ENCODE measurements around the gene GGA2. TPM values are rescaled to one million over a fixed set of nuclear protein-coding genes. Genes with fewer than 3 reads are reported as not detected.
A peak's percentile ranks its signal among the peaks of the same experiment; 100 is the strongest.
"Not testable (repeated sequence)": the region's sequence is repeated elsewhere in the genome, so short reads cannot be mapped to it uniquely, and the experiment has no call there.

Gene GGA2
- total and polyA plus RNA-seq, 7 donors: 13.2 to 55.7 (median 29.6) TPM

- Histone ChIP-seq H3K27ac (no peak overlapping the region), H3K4me3 (no peak overlapping the region), H3K36me3 (peaks cover 21 to 68% (median 42%) of the 10 kb centered on the region in 4 donors), H3K9me3 (no peaks in the 10 kb centered on the region), H3K4me1 (peaks cover 0 to 10% (median 6%) of the 10 kb centered on the region in 4 donors), H3K27me3 (no peaks in the 10 kb centered on the region)
- no peak for TF ChIP-seq EP300 (IDR thresholded peaks at IDR 0.05)
- no peak for TF ChIP-seq POLR2AphosphoS5 (IDR thresholded peaks at IDR 0.05)
- TF ChIP-seq CTCF (IDR thresholded peaks at IDR 0.05): no peak
- no peak for TF ChIP-seq POLR2A (IDR thresholded peaks at IDR 0.05)
- intact Hi-C loops (cut with DNase I): no loop called here
- DNase-seq: no peak
- 91 to 93% methylated on average over 4 of the region's 4 CpGs for WGBS, 2 donors
These were observed 44.0 kb downstream of the GGA2 start for GRCh38 chr16:23466162-23466885.

- Histone ChIP-seq H3K36me3 (peaks cover 20 to 57% (median 39%) of the 10 kb centered on the region in 4 donors), H3K27ac (peak overlapping the region in 1 of 4 donors; percentile 15), H3K4me3 (no peak overlapping the region), H3K27me3 (no peaks in the 10 kb centered on the region), H3K4me1 (peaks cover 0 to 10% (median 6%) of the 10 kb centered on the region in 4 donors), H3K9me3 (no peaks in the 10 kb centered on the region)
- intact Hi-C loops (cut with DNase I): no loop called here
- no peak for DNase-seq
- TF ChIP-seq POLR2A (IDR thresholded peaks at IDR 0.05) (no peak), EP300 (IDR thresholded peaks at IDR 0.05) (no peak), POLR2AphosphoS5 (IDR thresholded peaks at IDR 0.05) (no peak), CTCF (IDR thresholded peaks at IDR 0.05) (no peak)
- WGBS, 2 donors: 95 to 98% methylated on average over 2 of the region's 2 CpGs
These were observed 45.1 kb downstream of the GGA2 start for GRCh38 chr16:23465179-23465578.

- DNase-seq: no peak
- intact Hi-C loops (cut with DNase I): no loop called here
- no peaks in the 10 kb centered on the region for H3K9me3 ChIP-seq
- no peak overlapping the region for H3K27ac ChIP-seq
- 80 to 84% methylated on average over 1 of the region's 1 CpG for WGBS, 2 donors
- peaks cover 10 to 47% (median 29%) of the 10 kb centered on the region in 4 donors for H3K36me3 ChIP-seq
- peaks cover 0 to 10% (median 6%) of the 10 kb centered on the region in 4 donors for H3K4me1 ChIP-seq
- no peak overlapping the region for H3K4me3 ChIP-seq
- TF ChIP-seq EP300 (IDR thresholded peaks at IDR 0.05): no peak
- no peak for TF ChIP-seq POLR2AphosphoS5 (IDR thresholded peaks at IDR 0.05)
- TF ChIP-seq CTCF (IDR thresholded peaks at IDR 0.05): no peak
- TF ChIP-seq POLR2A (IDR thresholded peaks at IDR 0.05): no peak
- H3K27me3 ChIP-seq: no peaks in the 10 kb centered on the region
These were observed 46.1 kb downstream of the GGA2 start for GRCh38 chr16:23464196-23464595.

- Histone ChIP-seq H3K36me3 (peaks cover 3 to 35% (median 17%) of the 10 kb centered on the region in 4 donors), H3K27ac (peak overlapping the region in 3 of 4 donors; percentile 10 to 39 (median 21)), H3K4me1 (peaks cover 0 to 10% (median 6%) of the 10 kb centered on the region in 4 donors)
- H3K4me3 ChIP-seq; H3K9me3 ChIP-seq; H3K27me3 ChIP-seq; intact Hi-C loops (cut with DNase I): not testable (repeated sequence)
- WGBS, 2 donors: 16 to 54% methylated on average over 5 of the region's 6 CpGs
- peak; percentile 93 for DNase-seq
These were observed 47.3 kb downstream of the GGA2 start for GRCh38 chr16:23462994-23463393.

- no peaks in the 10 kb centered on the region for H3K36me3 ChIP-seq
These were observed 56.8 kb downstream of the GGA2 start for GRCh38 chr16:23453338-23454052.

More at GRCh38 chr16:23453338-23454052, 56.8 kb downstream of the GGA2 start:
- H3K4me3 ChIP-seq: peak overlapping the region; percentile 60 to 87 (median 78)
- intact Hi-C loops (cut with DNase I): loop anchor here (5.0 kb wide), 2 partner anchors 54 to 104 kb away; partner anchors contain the start of genes EARS2 and UBFD1
- peak overlapping the region; percentile 83 to 88 (median 86) for H3K27ac ChIP-seq
- no peak for DNase-seq
- H3K27me3 ChIP-seq: no peaks in the 10 kb centered on the region
- H3K9me3 ChIP-seq: no peaks in the 10 kb centered on the region
- WGBS, 2 donors: 58 to 59% methylated on average over 37 of the region's 37 CpGs
- TF ChIP-seq POLR2AphosphoS5 (IDR thresholded peaks at IDR 0.05): no peak
- TF ChIP-seq CTCF (IDR thresholded peaks at IDR 0.05): no peak
- no peak for TF ChIP-seq EP300 (IDR thresholded peaks at IDR 0.05)
- no peak for TF ChIP-seq POLR2A (IDR thresholded peaks at IDR 0.05)
- H3K4me1 ChIP-seq: peaks cover 0 to 40% (median 24%) of the 10 kb centered on the region in 4 donors

All from sigmoid colon (tissue), 7 donors.